DND-41 (cell line): ENCODE results near the gene LTBP1.

Experiments
- CTCF ChIP-seq: IDR thresholded peaks from 2 replicates; pipeline ENCODE4 v1.5.1; 2012; ENCODE audit warnings: borderline replicate concordance, low read length, moderate library complexity, mild to moderate bottlenecking; ENCODE audit not compliant: poor library complexity, severe bottlenecking; ENCODE audit errors: extremely low read depth
- EZH2 ChIP-seq: IDR thresholded peaks from 3 replicates; pipeline ENCODE4 v1.6.1; 2012; ENCODE audit warnings: borderline replicate concordance, low read depth, mild to moderate bottlenecking, moderate library complexity, low read length, inconsistent platforms; ENCODE audit not compliant: severe bottlenecking

- TF ChIP-seq CTCF = no peak
- TF ChIP-seq EZH2 = no peak
Observed at GRCh38 chr2:33136566-33136965, 189.8 kb downstream of the LTBP1 start.
